Fibroblast of skin of back (primary cell): Measurements from ENCODE around the gene FUBP1.
A peak's percentile ranks its signal among the peaks of the same experiment; 100 is the strongest.
"Not testable (repeated sequence)": the region's sequence is repeated elsewhere in the genome, so short reads cannot be mapped to it uniquely, and the experiment has no call there.

Experiments used
- DNase-seq: peaks from one replicate; pipeline ENCODE4 v3.0.0-alpha.2; 2013

The FUBP1 gene

DNA sequence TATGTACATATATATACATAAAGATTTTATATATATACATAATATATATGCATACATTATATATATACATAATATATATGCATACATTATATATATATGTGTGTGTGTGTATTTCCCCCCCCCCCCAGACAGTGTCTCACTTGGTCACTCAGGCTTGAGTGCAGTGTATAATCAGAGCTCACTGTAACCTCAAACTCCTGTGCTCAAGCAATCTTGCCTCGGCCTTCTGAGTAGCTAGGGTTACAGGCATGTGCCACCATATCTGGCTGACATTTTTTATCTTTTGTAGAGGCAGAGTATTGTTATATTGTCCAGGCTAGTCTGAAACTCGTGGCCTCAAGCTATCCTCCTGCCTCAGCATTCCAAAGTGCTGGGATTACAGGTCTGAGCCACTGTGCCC lies 9.0 kb upstream of the FUBP1 start:
- DNase-seq, result no peak

DNA sequence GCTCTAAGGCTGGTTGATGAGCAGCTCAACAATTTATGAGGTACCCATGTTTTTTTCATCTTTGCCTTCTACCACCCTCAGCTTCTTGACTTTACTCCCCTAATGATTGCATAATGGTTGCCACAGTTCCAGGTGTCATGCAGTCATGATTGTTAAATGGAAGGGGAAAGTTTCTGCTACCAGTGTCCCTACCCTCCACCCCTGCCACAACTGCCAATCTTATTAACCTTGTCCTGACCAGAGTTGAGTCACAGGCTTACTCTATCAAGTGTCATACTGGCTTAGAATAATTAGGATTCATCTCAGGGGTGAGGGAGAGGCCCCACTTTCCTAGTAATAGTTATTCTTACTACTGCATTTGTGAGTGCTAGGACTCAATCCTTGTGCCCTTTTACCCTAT lies 7.9 kb upstream of the FUBP1 start:
- no peak for DNase-seq

DNA sequence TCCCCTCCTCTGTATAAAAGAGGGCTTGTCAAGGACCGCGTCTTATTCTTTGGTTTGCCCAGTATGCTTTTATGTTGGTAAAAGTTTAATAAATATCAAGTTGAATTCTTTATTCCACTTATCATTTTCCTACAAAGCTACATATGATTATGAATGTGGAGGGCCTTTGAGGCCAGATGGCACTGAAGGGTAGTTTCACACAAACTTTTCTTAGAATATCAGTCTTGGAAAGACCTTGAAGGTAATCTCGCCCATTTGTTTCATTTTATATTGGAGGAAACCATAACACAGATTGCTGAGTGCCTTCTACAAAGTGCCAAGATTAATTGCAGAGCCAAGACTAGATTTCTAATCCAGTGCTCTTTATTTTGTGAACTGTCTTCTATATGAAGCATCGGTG lies 5.8 kb upstream of the FUBP1 start:
- no peak for DNase-seq

- DNase-seq, result no peak
Observed at GRCh38 chr1:77983997-77984355, 5.1 kb upstream of the FUBP1 start.

DNA sequence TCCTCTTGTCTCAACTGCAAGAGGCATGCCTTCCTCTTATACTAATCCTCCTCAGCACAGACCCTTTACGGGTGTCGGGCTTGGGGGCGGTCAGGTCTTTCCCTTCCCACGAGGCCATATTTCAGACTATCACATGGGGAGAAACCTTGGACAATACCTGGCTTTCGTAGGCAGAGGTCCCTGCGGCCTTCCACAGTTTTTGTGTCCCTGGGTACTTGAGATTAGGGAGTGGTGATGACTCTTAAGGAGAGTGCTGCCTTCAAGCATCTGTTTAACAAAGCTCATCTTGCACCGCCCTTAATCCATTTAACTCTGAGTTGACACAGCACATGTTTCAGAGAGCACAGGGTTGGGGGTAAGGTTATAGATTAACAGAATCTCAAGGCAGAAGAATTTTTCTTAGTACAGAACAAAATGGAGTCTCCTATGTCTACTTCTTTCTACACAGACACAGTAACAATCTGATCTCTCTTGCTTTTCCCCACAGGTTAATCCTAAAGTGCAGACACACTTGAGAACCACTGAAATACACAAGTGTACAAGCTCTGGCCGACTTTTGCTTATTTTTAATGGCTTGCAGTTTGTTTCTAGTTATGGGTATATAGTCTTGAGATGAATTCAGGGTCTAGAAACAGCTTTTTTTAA lies 4.6 kb upstream of the FUBP1 start:
- not testable (repeated sequence) for DNase-seq

- peak; percentile 89 for DNase-seq
Observed at GRCh38 chr1:77978293-77978968, 441 bp downstream of the FUBP1 start.

DNA sequence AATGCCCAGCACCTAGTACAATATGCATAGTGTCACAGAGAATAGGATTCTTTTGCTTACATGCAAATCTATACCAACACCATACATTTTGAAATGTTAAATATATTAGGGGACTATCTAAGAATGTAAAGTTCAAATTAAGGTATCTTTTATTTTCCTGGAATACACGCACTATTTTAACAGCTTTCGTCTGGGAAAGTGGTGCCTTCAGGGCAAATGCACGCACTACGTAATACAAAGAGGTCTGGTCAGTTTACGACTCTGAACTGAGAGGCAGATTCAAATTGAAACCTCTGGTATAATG lies 931 bp downstream of the FUBP1 start:
- DNase-seq, result no peak

- no peak for DNase-seq
Observed at GRCh38 chr1:77976433-77977076, 2.3 kb downstream of the FUBP1 start.

- DNase-seq, result peak; percentile 49
Observed at GRCh38 chr1:77975907-77976306, 3.0 kb downstream of the FUBP1 start.

- peak; percentile 35 for DNase-seq
Observed at GRCh38 chr1:77975386-77975785, 3.5 kb downstream of the FUBP1 start.

DNA sequence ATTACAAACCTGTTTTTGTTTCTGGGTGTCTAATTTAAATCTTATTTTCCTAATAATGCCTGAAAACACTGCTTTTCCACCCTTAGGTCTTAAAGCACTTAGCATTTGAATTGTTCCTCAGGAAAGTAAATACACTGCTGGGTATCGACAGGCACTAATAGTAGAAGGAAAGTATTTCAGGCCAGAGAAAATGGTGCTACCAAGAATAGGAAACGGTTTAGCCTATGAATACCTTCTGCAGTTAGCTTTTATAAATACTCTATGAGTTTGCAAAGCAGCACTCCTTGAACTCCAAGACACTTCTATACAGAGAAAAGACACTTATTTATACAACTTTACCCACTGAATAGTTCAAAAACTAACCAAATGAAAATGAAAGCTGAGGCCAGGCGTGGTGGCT lies 6.8 kb downstream of the FUBP1 start:
- DNase-seq, result no peak

GRCh38 chr1:77970192-77970591 lies 8.7 kb downstream of the FUBP1 start:
- peak; percentile 18 for DNase-seq

DNA sequence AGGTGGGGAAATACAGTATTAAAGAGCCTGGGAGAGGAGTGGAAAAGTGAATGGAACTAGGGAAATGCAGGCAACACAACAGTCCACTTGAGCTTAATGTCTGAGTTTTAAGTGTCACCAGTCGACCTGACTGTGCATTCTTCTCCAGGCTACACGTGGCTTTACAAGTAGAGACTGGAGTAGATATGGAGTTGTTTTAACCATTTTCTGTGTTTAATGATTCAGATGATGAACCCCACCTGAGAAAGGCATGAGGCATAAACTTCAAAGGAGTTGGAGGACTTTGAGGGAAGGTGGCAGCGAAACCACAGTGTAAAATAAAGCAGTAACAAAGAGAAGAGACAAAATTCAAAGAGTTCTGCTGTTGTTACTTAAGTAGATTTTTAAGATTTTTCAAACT lies 12.6 kb downstream of the FUBP1 start:
- DNase-seq, result no peak

DNA sequence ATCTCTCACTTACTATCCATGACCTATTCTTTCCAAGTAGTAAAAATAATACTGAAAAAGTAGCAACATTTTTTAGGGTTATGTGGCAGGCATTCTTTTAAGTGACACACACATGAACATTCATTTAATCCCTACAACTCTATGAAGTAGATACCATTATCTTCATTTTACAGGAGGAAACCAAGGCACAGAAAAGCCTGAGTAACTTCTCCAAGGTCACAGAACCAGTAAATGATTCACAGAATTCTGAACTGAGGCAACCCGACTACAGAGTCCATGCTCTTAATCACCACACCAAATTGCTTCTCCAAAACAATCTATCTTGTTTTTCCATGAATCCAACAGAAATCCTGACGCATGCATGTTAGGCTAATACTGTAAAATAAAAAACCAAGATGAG lies 17.5 kb downstream of the FUBP1 start:
- DNase-seq, result no peak

GRCh38 chr1:77958850-77959249 lies 20.0 kb downstream of the FUBP1 start:
- no peak for DNase-seq

DNA sequence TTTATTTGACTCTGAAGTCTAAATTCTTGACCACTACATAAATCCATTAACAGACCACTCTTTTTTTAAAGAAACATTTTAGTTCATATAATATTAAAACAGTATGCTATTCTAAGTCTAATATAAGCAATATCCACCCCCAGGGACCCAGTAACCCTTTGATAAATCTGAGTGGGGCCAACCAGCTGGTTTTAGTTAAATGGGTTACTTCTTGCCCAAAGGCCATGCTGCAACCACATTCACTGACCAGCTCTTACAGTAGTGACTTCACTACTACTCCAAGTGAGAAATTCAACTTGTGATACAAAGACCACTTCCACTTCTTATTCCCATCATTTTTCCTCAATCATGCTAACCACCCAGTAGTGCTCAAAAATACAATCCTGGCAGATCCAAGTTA lies 20.5 kb downstream of the FUBP1 start:
- no peak for DNase-seq

GRCh38 chr1:77956464-77956863 lies 22.4 kb downstream of the FUBP1 start:
- DNase-seq, result no peak

DNA sequence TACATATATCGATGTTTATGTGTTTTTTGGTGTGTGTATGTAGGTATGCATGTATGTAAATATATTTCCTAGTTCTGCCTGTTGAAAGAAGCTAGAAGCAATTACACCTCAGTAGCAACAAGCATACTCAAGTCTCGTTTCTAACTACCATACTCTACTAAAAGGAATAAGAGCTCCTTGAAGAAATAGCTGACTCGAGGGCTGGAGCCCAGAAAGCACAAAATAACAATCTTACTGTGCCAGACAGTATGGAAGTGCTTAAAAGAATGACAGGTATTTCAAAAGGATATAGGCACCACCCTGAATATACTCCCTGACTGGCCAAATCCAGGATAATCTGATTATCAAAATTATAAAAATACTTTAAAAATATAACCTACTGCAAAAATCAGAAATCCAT lies 23.2 kb downstream of the FUBP1 start:
- no peak for DNase-seq

- peak; percentile 42 for DNase-seq
Observed at GRCh38 chr1:77954521-77954920, 24.4 kb downstream of the FUBP1 start.

- no peak for DNase-seq
Observed at GRCh38 chr1:77953907-77954306, 25.0 kb downstream of the FUBP1 start.

GRCh38 chr1:77951328-77951727 lies 27.5 kb downstream of the FUBP1 start:
- no peak for DNase-seq

- DNase-seq, result no peak
Observed at GRCh38 chr1:77950873-77951272, 28.0 kb downstream of the FUBP1 start.

GRCh38 chr1:77948841-77949424 lies 29.9 kb downstream of the FUBP1 start:
- DNase-seq, result peak; percentile 35

- no peak for DNase-seq
Observed at GRCh38 chr1:77945345-77945744, 33.5 kb downstream of the FUBP1 start.
